ENCODE results near the gene UGT1A8.

DNA sequence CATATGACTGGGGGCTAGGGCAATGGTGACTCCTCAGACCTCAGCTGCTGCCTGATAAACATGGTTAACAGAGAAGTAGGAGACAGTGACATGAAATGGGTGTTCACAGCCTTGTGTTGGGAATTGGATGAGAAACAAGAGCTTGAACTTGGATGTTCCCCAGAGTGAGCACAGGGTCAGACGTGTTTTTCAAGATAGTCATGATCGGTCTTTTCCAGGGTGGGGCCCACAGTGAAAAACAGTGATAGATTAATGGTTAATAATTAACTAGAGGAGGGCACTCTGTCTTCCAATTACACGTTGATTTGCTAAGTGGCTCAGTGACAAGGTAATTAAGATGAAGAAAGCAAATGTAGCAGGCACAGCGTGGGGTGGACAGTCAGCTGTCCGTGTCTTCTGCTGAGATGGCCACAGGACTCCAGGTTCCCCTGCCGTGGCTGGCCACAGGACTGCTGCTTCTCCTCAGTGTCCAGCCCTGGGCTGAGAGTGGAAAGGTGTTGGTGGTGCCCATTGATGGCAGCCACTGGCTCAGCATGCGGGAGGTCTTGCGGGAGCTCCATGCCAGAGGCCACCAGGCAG, 111.4 kb downstream of the UGT1A8 start, which contains the start of gene UGT1A3:
- no peak for TF ChIP-seq EP300 (IDR thresholded peaks at IDR 0.05)
- TF ChIP-seq, protein P1, sequence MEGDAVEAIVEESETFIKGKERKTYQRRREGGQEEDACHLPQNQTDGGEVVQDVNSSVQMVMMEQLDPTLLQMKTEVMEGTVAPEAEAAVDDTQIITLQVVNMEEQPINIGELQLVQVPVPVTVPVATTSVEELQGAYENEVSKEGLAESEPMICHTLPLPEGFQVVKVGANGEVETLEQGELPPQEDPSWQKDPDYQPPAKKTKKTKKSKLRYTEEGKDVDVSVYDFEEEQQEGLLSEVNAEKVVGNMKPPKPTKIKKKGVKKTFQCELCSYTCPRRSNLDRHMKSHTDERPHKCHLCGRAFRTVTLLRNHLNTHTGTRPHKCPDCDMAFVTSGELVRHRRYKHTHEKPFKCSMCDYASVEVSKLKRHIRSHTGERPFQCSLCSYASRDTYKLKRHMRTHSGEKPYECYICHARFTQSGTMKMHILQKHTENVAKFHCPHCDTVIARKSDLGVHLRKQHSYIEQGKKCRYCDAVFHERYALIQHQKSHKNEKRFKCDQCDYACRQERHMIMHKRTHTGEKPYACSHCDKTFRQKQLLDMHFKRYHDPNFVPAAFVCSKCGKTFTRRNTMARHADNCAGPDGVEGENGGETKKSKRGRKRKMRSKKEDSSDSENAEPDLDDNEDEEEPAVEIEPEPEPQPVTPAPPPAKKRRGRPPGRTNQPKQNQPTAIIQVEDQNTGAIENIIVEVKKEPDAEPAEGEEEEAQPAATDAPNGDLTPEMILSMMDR (IDR thresholded peaks at IDR 0.05), result no peak

All from sigmoid colon (tissue), 4 donors.